Mesenchymal stem cell (in vitro differentiated cells and primary cell): ENCODE results near the gene PITPNM3.

Source experiments
- DNase-seq: peaks from one replicate; pipeline ENCODE4 v3.0.0-alpha.2; 2013
- H2AFZ ChIP-seq: one replicate; pipeline ENCODE4 v1.6.1; 2013; ENCODE audit warnings: low read depth, mild to moderate bottlenecking, control low read depth, inconsistent platforms, low read length, moderate library complexity
- H2AK5ac ChIP-seq: 2 replicates; pipeline ENCODE4 v1.6.1; 2013; ENCODE audit warnings: low read length, moderate library complexity, mild to moderate bottlenecking, inconsistent platforms; ENCODE audit not compliant: severe bottlenecking
- H2BK120ac ChIP-seq: one replicate; pipeline ENCODE4 v1.6.1; 2013; ENCODE audit warnings: low read depth, mild to moderate bottlenecking, inconsistent platforms, low read length, moderate library complexity
- H2BK12ac ChIP-seq, 2 experiments: one replicate each; pipeline ENCODE4 v1.6.1; 2013; ENCODE audit warnings: inconsistent platforms in 2 of 2, low read length in 2 of 2, mild to moderate bottlenecking in 2 of 2, moderate library complexity in 2 of 2, control low read depth in 1 of 2
- H2BK15ac ChIP-seq: one replicate; pipeline ENCODE4 v1.6.1; 2013; ENCODE audit warnings: mild to moderate bottlenecking, low read depth, inconsistent platforms; ENCODE audit not compliant: poor library complexity, severe bottlenecking
- H2BK5ac ChIP-seq: 2 replicates; pipeline ENCODE4 v1.6.1; 2013; ENCODE audit warnings: low read depth, mild to moderate bottlenecking, low read length, control low read depth, inconsistent platforms; ENCODE audit not compliant: poor library complexity, severe bottlenecking
- H3K14ac ChIP-seq, 2 experiments: one replicate each; pipeline ENCODE4 v1.6.1; 2013; ENCODE audit warnings: inconsistent platforms in 2 of 2, low read length in 2 of 2, control low read depth in 1 of 2, mild to moderate bottlenecking in 1 of 2, moderate library complexity in 1 of 2
- H3K18ac ChIP-seq, 2 experiments: one replicate each; pipeline ENCODE4 v1.6.1; 2013; ENCODE audit warnings: inconsistent platforms in 2 of 2, low read length in 2 of 2, control low read depth in 1 of 2, low read depth in 1 of 2, mild to moderate bottlenecking in 1 of 2
- H3K23ac ChIP-seq, 2 experiments: one replicate each; pipeline ENCODE4 v1.6.1; 2013; ENCODE audit warnings: inconsistent platforms in 2 of 2, low read length in 2 of 2, mild to moderate bottlenecking in 2 of 2, moderate library complexity in 2 of 2, control low read depth in 1 of 2
- H3K27ac ChIP-seq: 2 replicates; pipeline ENCODE4 v1.5.1; 2013; ENCODE audit warnings: mild to moderate bottlenecking, moderate library complexity, low read length, control low read depth, inconsistent platforms; ENCODE audit not compliant: poor library complexity, severe bottlenecking
- H3K27me3 ChIP-seq, 2 experiments: 2 replicates each; pipeline versions ENCODE4 v1.6.1 to v1.7.0; 2013; ENCODE audit warnings: low read length in 2 of 2, mild to moderate bottlenecking in 2 of 2, moderate library complexity in 2 of 2, control low read depth in 1 of 2, inconsistent platforms in 1 of 2; ENCODE audit not compliant: control insufficient read depth in 1 of 2, insufficient read depth in 1 of 2
- H3K36me3 ChIP-seq, 2 experiments: 2 replicates each; pipeline versions ENCODE4 v1.6.1 to v1.7.0; 2013; ENCODE audit warnings: low read length in 2 of 2, control low read depth in 1 of 2, inconsistent platforms in 1 of 2, low read depth in 1 of 2, mild to moderate bottlenecking in 1 of 2; ENCODE audit not compliant: insufficient read depth in 2 of 2, control insufficient read depth in 1 of 2
- H3K4ac ChIP-seq, 2 experiments: one replicate each; pipeline ENCODE4 v1.6.1; 2013; ENCODE audit warnings: inconsistent platforms in 2 of 2, low read length in 2 of 2, mild to moderate bottlenecking in 2 of 2, moderate library complexity in 2 of 2, control low read depth in 1 of 2, low read depth in 1 of 2
- H3K4me1 ChIP-seq: 2 replicates; pipeline ENCODE4 v1.6.1; 2013; ENCODE audit warnings: low read depth, low read length, control low read depth; ENCODE audit not compliant: control insufficient read depth, insufficient read depth
- H3K4me2 ChIP-seq: 2 replicates; pipeline ENCODE4 v1.6.1; 2013; ENCODE audit warnings: low read length, mild to moderate bottlenecking, inconsistent platforms; ENCODE audit not compliant: poor library complexity, severe bottlenecking
- H3K4me3 ChIP-seq, 2 experiments: 2 replicates each; pipeline versions ENCODE4 v1.5.1 to v1.7.0; 2013; ENCODE audit warnings: low read length in 2 of 2, mild to moderate bottlenecking in 2 of 2, control low read depth in 1 of 2, low read depth in 1 of 2; ENCODE audit not compliant: insufficient read depth in 1 of 2
- H3K79me1 ChIP-seq: replicated peaks from 2 replicates; pipeline ENCODE4 v1.6.1; 2013; ENCODE audit warnings: mild to moderate bottlenecking, control low read depth, low read length, inconsistent platforms; ENCODE audit not compliant: poor library complexity, severe bottlenecking
- H3K9ac ChIP-seq: 2 replicates; pipeline ENCODE4 v1.7.0; 2013; ENCODE audit warnings: mild to moderate bottlenecking, low read length, moderate library complexity
- H3K9me3 ChIP-seq: 2 replicates; pipeline ENCODE4 v1.7.0; 2013; ENCODE audit warnings: mild to moderate bottlenecking, low read length; ENCODE audit not compliant: control insufficient read depth
- H4K8ac ChIP-seq: one replicate; pipeline ENCODE4 v1.6.1; 2013; ENCODE audit warnings: inconsistent platforms, mild to moderate bottlenecking, low read length, moderate library complexity
- H4K91ac ChIP-seq: one replicate; pipeline ENCODE4 v1.6.1; 2013; ENCODE audit warnings: mild to moderate bottlenecking, low read length, inconsistent platforms
- WGBS: methylation state at CpG from one replicate; pipeline ENCODE4 v1.1.7; 2013; ENCODE audit warnings: mixed read lengths; 5-methylcytosine and 5-hydroxymethylcytosine counted together

Gene PITPNM3

DNA sequence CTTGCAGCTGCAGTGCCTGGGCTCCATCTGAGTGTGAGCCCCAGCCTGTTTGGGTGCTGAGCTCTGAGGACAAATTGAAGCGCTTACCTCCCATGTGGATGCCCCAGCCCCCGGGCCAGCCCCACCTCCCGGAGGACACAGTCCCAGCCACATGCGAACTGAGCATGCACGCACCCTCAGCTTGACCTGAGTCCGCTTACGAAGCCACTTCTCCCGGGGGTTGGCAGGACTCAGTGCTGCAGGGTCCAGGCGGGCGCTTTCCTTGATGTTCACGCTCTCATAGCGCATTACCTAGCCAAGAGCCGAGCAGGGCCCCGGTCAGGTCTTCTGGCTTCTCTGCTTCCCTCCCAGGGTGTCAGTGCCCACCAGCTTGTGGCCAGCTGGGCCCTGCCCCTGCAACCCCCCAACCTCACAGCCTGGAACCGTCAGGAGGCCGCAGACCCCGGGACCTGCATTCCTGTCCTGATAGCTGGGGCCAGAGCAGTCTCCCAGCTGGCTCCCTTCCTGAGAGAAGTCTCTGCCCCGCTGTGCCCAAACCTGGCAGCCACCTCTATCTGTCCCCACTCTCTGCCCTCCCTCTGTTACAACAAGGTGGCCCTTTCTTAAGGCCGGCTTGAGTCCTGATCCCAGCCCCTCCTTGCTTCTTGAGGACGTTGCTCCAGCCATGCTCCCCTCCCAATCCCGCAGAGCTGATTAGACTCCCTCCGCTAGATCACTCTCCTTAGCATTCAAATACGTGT lies 88.1 kb downstream of the PITPNM3 start:
- no peak overlapping the region for H3K27ac ChIP-seq
- H2BK120ac ChIP-seq = no peak overlapping the region
- H3K4me2 ChIP-seq = no peak overlapping the region
- H2BK12ac ChIP-seq = no peak overlapping the region
- no peak overlapping the region for H3K4ac ChIP-seq
- H2AFZ ChIP-seq = no peak overlapping the region
- H4K91ac ChIP-seq = no peak overlapping the region
- no peak overlapping the region for H3K9ac ChIP-seq
- H3K23ac ChIP-seq = no peak overlapping the region
- H3K18ac ChIP-seq = no peak overlapping the region
- no peaks in the 10 kb centered on the region for H3K27me3 ChIP-seq
- no peak overlapping the region for H3K14ac ChIP-seq
- no peak overlapping the region for H4K8ac ChIP-seq
- 84% methylated on average over 23 of the region's 23 CpGs for WGBS
- H3K9me3 ChIP-seq = peaks cover 3% of the 10 kb centered on the region
- DNase-seq = no peak
- H3K36me3 ChIP-seq = no peaks in the 10 kb centered on the region
- H3K4me3 ChIP-seq = no peak overlapping the region
- H2AK5ac ChIP-seq = no peak overlapping the region
- no peak overlapping the region for H2BK15ac ChIP-seq
- H3K4me1 ChIP-seq = peaks cover 29% of the 10 kb centered on the region
- H3K79me1 ChIP-seq = no peaks in the 10 kb centered on the region
- H2BK5ac ChIP-seq = no peak overlapping the region

DNA sequence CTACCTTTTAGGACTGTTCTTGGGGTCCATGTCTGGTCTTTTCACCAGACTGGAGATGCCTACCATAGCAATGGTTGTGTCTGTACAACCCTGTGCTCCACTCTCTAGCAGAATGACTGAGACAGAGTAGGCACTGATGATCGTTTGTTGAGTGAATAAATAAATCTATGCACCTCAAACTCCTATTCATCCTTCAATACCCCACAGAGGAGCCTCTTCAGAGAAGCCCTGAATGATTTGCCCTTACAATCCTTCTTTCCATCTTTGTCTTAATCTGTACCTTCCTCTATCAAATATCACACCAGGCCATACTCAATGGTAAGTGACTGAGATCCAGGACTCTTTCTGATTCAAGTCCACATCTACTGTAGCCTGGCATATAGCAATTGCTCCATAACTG lies 88.8 kb downstream of the PITPNM3 start:
- Histone ChIP-seq H3K18ac (no peak overlapping the region), H3K4me1 (peaks cover 29% of the 10 kb centered on the region)
- WGBS = 92% methylated on average over 1 of the region's 1 CpG

DNA sequence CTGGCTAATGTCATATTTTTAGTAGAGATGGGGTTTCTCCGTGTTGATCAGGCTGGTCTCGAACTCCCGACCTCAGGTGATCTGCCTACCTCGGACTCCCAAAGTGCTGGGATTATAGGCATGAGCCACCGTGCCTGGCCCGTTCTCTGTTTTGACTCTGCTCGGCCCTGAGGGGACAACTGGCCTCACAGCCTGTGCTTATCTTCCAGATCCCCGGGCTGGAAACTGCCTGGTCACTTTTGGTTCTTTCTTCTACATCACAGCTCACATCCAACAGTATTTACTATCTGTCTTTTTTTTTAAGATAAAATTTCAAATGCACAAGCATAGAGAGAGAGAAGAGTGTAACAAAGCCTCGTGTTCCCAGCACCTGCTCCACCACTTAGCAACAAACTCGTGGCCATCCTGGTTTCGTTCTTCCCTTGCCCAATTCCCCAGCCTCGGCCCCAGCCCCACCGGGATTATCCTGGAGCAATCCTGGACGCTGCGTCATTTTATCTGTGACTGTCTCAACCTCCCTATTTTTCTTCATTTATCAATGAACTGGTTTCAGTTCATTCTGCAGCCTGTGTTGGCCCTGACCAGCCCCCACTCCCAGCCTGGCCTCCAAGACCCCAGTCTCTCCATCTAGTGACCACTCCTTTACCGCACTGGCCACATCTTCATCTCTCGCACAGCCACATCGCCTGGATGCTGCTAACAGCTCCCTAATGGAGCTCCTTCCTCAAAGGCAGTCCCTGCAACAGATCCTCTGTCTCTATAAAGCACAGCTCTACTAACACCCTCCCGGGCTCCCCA lies 91.0 kb downstream of the PITPNM3 start:
- H3K36me3 ChIP-seq = no peaks in the 10 kb centered on the region
- no peak overlapping the region for H3K4me2 ChIP-seq
- peaks cover 3% of the 10 kb centered on the region for H3K9me3 ChIP-seq
- peaks cover 12% of the 10 kb centered on the region for H3K4me1 ChIP-seq
- no peak overlapping the region for H3K18ac ChIP-seq
- no peak overlapping the region for H3K14ac ChIP-seq
- no peak overlapping the region for H2AK5ac ChIP-seq
- H2BK120ac ChIP-seq = no peak overlapping the region
- no peak overlapping the region for H3K9ac ChIP-seq
- no peaks in the 10 kb centered on the region for H3K79me1 ChIP-seq
- no peak overlapping the region for H2AFZ ChIP-seq
- H3K4me3 ChIP-seq = no peak overlapping the region
- H3K27me3 ChIP-seq = peaks cover 0 to 8% of the 10 kb centered on the region in 2 experiments
- H3K23ac ChIP-seq = no peak overlapping the region
- 78% methylated on average over 19 of the region's 19 CpGs for WGBS
- H2BK15ac ChIP-seq = no peak overlapping the region
- no peak overlapping the region for H4K8ac ChIP-seq
- no peak for DNase-seq
- no peak overlapping the region for H3K4ac ChIP-seq
- no peak overlapping the region for H2BK12ac ChIP-seq
- H4K91ac ChIP-seq = no peak overlapping the region
- H3K27ac ChIP-seq = no peak overlapping the region
- H2BK5ac ChIP-seq = no peak overlapping the region

More for the DNA sequence above, 88.8 kb downstream of the PITPNM3 start:
- Histone ChIP-seq H2BK120ac (no peak overlapping the region), H3K27ac (no peak overlapping the region), H2BK12ac (no peak overlapping the region), H3K4me2 (no peak overlapping the region), H2AFZ (no peak overlapping the region), H3K4me3 (no peak overlapping the region), H3K79me1 (no peaks in the 10 kb centered on the region), H4K8ac (no peak overlapping the region), H2BK5ac (no peak overlapping the region), H3K36me3 (no peaks in the 10 kb centered on the region), H4K91ac (no peak overlapping the region), H3K23ac (no peak overlapping the region), H3K14ac (no peak overlapping the region), H3K27me3 (peaks cover 0 to 4% of the 10 kb centered on the region in 2 experiments), H2AK5ac (no peak overlapping the region), H2BK15ac (no peak overlapping the region), H3K9me3 (peaks cover 3% of the 10 kb centered on the region), H3K4ac (no peak overlapping the region), H3K9ac (no peak overlapping the region)
- no peak for DNase-seq

DNA sequence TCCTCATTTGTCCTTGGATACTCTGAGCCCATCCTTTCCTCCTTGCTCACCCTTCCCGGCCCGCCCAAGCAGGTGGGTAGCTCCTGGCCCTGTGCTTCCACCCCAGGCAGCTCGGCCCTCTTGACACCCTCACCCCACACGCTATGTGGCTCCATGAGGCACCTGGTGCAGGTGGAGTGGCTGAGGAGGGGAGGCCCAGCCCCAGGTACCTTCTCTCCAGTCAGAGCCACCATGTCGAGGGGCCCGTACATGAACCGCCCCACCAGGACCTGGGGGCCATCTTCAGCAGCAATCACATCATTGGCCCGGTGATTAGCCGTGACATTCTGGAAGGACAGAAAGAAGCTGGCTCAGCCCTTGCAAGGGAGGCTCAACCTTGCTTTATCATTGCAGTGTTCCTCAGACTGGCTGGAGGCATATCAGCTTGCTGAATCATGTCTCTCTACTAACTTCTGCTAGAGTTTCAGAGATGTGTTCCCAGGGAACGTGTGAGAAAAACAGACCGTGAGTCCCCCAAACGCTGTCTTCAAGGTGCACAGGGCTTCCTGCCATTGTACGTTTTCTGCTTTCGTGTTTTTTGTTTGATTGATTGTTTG lies 91.8 kb downstream of the PITPNM3 start:
- Histone ChIP-seq H3K79me1 (no peaks in the 10 kb centered on the region), H3K14ac (no peak overlapping the region), H3K27me3 (peaks cover 4 to 16% of the 10 kb centered on the region in 2 experiments), H4K8ac (no peak overlapping the region), H3K9ac (no peak overlapping the region), H3K36me3 (no peaks in the 10 kb centered on the region), H2BK15ac (no peak overlapping the region), H2BK120ac (no peak overlapping the region), H2AFZ (no peak overlapping the region), H3K4me2 (no peak overlapping the region), H3K23ac (no peak overlapping the region), H4K91ac (no peak overlapping the region), H2BK5ac (no peak overlapping the region), H2BK12ac (no peak overlapping the region), H3K4me3 (no peak overlapping the region), H3K4ac (no peak overlapping the region), H2AK5ac (no peak overlapping the region), H3K27ac (no peak overlapping the region), H3K9me3 (peaks cover 3% of the 10 kb centered on the region), H3K18ac (no peak overlapping the region), H3K4me1 (peaks cover 12% of the 10 kb centered on the region)
- no peak for DNase-seq
- 90% methylated on average over 14 of the region's 14 CpGs for WGBS
